GM23248 (cell line): Measurements from ENCODE around the gene VEZT. TPM values are rescaled to one million over a fixed set of nuclear protein-coding genes. Genes with fewer than 3 reads are reported as not detected.

Experiments
- DNase-seq: peaks from one replicate; pipeline ENCODE4 v3.0.0-alpha.2; 2015
- H2AFZ ChIP-seq: fragments of 200-600 bp; sonication (generic); 2 replicates; pipeline ENCODE4 v1.6.1; 2016; ENCODE audit warnings: antibody characterized with exemption
- H3F3A ChIP-seq: fragments of 200-600 bp; sonication (generic); 2 replicates; pipeline ENCODE4 v1.6.1; 2016; ENCODE audit warnings: mild to moderate bottlenecking, antibody characterized with exemption, mixed run types; ENCODE audit not compliant: insufficient read depth
- H3K27ac ChIP-seq: fragments of 200-600 bp; sonication (generic); 2 replicates; pipeline ENCODE4 v1.5.1; 2016; ENCODE audit warnings: mild to moderate bottlenecking
- H3K27me3 ChIP-seq: fragments of 200-600 bp; sonication (generic); replicated peaks from 2 replicates; pipeline ENCODE4 v1.6.1; 2016; ENCODE audit warnings: mild to moderate bottlenecking; ENCODE audit not compliant: insufficient read depth
- H3K36me3 ChIP-seq: fragments of 200-600 bp; sonication (generic); 2 replicates; pipeline ENCODE4 v1.6.1; 2016; ENCODE audit warnings: low read depth, mild to moderate bottlenecking
- H3K4me1 ChIP-seq: fragments of 200-600 bp; sonication (generic); 2 replicates; pipeline ENCODE4 v1.6.1; 2016; ENCODE audit warnings: mild to moderate bottlenecking; ENCODE audit not compliant: insufficient read depth
- H3K4me2 ChIP-seq: fragments of 200-600 bp; sonication (generic); one replicate; pipeline ENCODE4 v1.6.1; 2016; ENCODE audit warnings: mild to moderate bottlenecking; ENCODE audit not compliant: unreplicated experiment
- H3K4me3 ChIP-seq: fragments of 200-600 bp; sonication (generic); 2 replicates; pipeline ENCODE4 v1.5.1; 2016; ENCODE audit warnings: mild to moderate bottlenecking
- H3K79me2 ChIP-seq: fragments of 200-600 bp; sonication (generic); 2 replicates; pipeline ENCODE4 v1.6.1; 2016; ENCODE audit warnings: mild to moderate bottlenecking; ENCODE audit not compliant: insufficient read depth
- H3K9ac ChIP-seq: fragments of 200-600 bp; sonication (generic); 2 replicates; pipeline ENCODE4 v1.6.1; 2016; ENCODE audit warnings: mild to moderate bottlenecking
- H3K9me2 ChIP-seq: fragments of 200-600 bp; sonication (generic); 2 replicates; pipeline ENCODE4 v1.6.1; 2016; ENCODE audit warnings: mixed run types, mild to moderate bottlenecking, moderate library complexity; ENCODE audit not compliant: insufficient read depth
- H3K9me3 ChIP-seq: fragments of 200-600 bp; sonication (generic); one replicate; pipeline ENCODE4 v1.6.1; 2017; ENCODE audit warnings: low read depth
- H4K20me1 ChIP-seq: fragments of 200-600 bp; sonication (generic); 2 replicates; pipeline ENCODE4 v1.6.0; 2016; ENCODE audit not compliant: insufficient read depth
- EZH2 ChIP-seq: fragments of 200-600 bp; sonication (generic); IDR thresholded peaks from 2 replicates; pipeline ENCODE4 v1.6.1; 2018; ENCODE audit warnings: antibody characterized with exemption, mild to moderate bottlenecking; ENCODE audit not compliant: insufficient read depth, poor library complexity, severe bottlenecking
- EZH2phosphoT487 ChIP-seq: fragments of 200-600 bp; sonication (generic); IDR thresholded peaks from 2 replicates; pipeline ENCODE4 v1.6.1; 2018; ENCODE audit warnings: antibody characterized with exemption, moderate library complexity, mild to moderate bottlenecking, low read depth; ENCODE audit not compliant: insufficient read depth
- WGBS, 2 experiments: methylation state at CpG; one replicate each; pipeline ENCODE4 v1.1.6; 2015 to 2017; ENCODE audit warnings: low lambda C conversion rate in 2 of 2, low coverage in 1 of 2; ENCODE audit errors: missing lambda C conversion rate in 2 of 2; 5-methylcytosine and 5-hydroxymethylcytosine counted together
- in situ Hi-C: fragments of 300-500 bp; cut with MboI; formaldehyde crosslinking; loops from 2 replicates; pipeline ENCODE4 v1.15.0; 2020
- polyA plus RNA-seq: library from polyadenylated mRNA; unstranded; fragments of >200 nt; fragmentation: Nextera tagmentation; extraction: Ambion mirVana; gene quantifications from 2 replicates; pipeline ENCODE4 v1.2.1, GENCODE V29; 2016
- total RNA-seq: library from RNA; depleted of rRNA; stranded (reverse); fragments of >200 nt; shearing (Covaris generic); gene quantifications from 2 replicates; pipeline ENCODE4 v1.2.3, GENCODE V29; 2014

VEZT gene
- total and polyA plus RNA-seq, 2 experiments from 2014 or later = 36.9 to 40.2 TPM

- Histone ChIP-seq H2AFZ (no peak overlapping the region), H3K9me2 (no peaks in the 10 kb centered on the region), H3K4me2 (no peak overlapping the region), H3K9me3 (no peaks in the 10 kb centered on the region), H3K36me3 (no peaks in the 10 kb centered on the region), H3K4me3 (no peak overlapping the region), H3F3A (peaks cover 11% of the 10 kb centered on the region), H3K9ac (no peak overlapping the region), H3K27me3 (no peaks in the 10 kb centered on the region), H3K79me2 (peaks cover 100% of the 10 kb centered on the region), H3K4me1 (peaks cover 12% of the 10 kb centered on the region), H4K20me1 (no peaks in the 10 kb centered on the region; the same call in 1 of the 2 replicates), H3K27ac (no peak overlapping the region)
- WGBS, 2 experiments = 92 to 96% methylated on average over 1 of the region's 1 CpG
- in situ Hi-C loops = loop anchor here (10.0 kb wide), 1 partner anchor 109 kb away; no protein-coding TSS in a partner anchor
- DNase-seq = no peak
- no peak for TF ChIP-seq EZH2phosphoT487
- TF ChIP-seq EZH2 = no peak
Measured at GRCh38 chr12:95225645-95226212, 8.1 kb downstream of the VEZT start.

- Histone ChIP-seq H3K4me1 (peaks cover 12% of the 10 kb centered on the region), H3K27me3 (no peaks in the 10 kb centered on the region), H2AFZ (no peak overlapping the region), H3K9ac (no peak overlapping the region), H3K27ac (no peak overlapping the region), H3K79me2 (peaks cover 100% of the 10 kb centered on the region), H3K4me3 (no peak overlapping the region), H4K20me1 (no peaks in the 10 kb centered on the region; the same call in 1 of the 2 replicates), H3F3A (peaks cover 11% of the 10 kb centered on the region), H3K4me2 (no peak overlapping the region), H3K36me3 (no peaks in the 10 kb centered on the region), H3K9me2 (no peaks in the 10 kb centered on the region), H3K9me3 (no peaks in the 10 kb centered on the region)
- WGBS, 2 experiments = 79 to 96% methylated on average over 3 of the region's 3 CpGs
- in situ Hi-C loops = loop anchor here (10.0 kb wide), 1 partner anchor 107 kb away; no protein-coding TSS in a partner anchor
- TF ChIP-seq EZH2phosphoT487 (no peak), EZH2 (no peak)
- DNase-seq = no peak
Measured at GRCh38 chr12:95227818-95228356, 10.3 kb downstream of the VEZT start.

- Histone ChIP-seq H2AFZ (no peak overlapping the region), H3K27ac (no peak overlapping the region), H3K9me3 (no peaks in the 10 kb centered on the region), H3K36me3 (no peaks in the 10 kb centered on the region), H3K79me2 (peaks cover 100% of the 10 kb centered on the region), H3K4me3 (no peak overlapping the region), H3K27me3 (no peaks in the 10 kb centered on the region), H3K4me1 (peaks cover 12% of the 10 kb centered on the region), H4K20me1 (no peaks in the 10 kb centered on the region; the same call in 1 of the 2 replicates), H3K4me2 (no peak overlapping the region), H3F3A (peaks cover 11% of the 10 kb centered on the region), H3K9me2 (no peaks in the 10 kb centered on the region), H3K9ac (no peak overlapping the region)
- TF ChIP-seq EZH2phosphoT487 = no peak
- TF ChIP-seq EZH2 = no peak
- no peak for DNase-seq
- 96 to 98% methylated on average over 2 of the region's 2 CpGs for WGBS, 2 experiments
- in situ Hi-C loops = loop anchor here (10.0 kb wide), 1 partner anchor 106 kb away; no protein-coding TSS in a partner anchor
Measured at GRCh38 chr12:95228617-95229016, 11.0 kb downstream of the VEZT start.

GRCh38 chr12:95229636-95230035 is 12.0 kb downstream of the VEZT start:
- Histone ChIP-seq H3K4me3 (no peak overlapping the region), H3K9me3 (no peaks in the 10 kb centered on the region), H3K9ac (no peak overlapping the region), H2AFZ (no peak overlapping the region), H3K79me2 (peaks cover 100% of the 10 kb centered on the region), H3K9me2 (no peaks in the 10 kb centered on the region), H3K4me1 (peaks cover 5% of the 10 kb centered on the region), H3K27ac (no peak overlapping the region), H3K36me3 (no peaks in the 10 kb centered on the region), H3K4me2 (no peak overlapping the region), H3F3A (peaks cover 5% of the 10 kb centered on the region; the same call in 1 of the 2 replicates), H4K20me1 (no peaks in the 10 kb centered on the region; the same call in 1 of the 2 replicates), H3K27me3 (no peaks in the 10 kb centered on the region)
- in situ Hi-C loops = loop anchor here (10.0 kb wide), 1 partner anchor 105 kb away; no protein-coding TSS in a partner anchor
- TF ChIP-seq EZH2phosphoT487 = no peak
- TF ChIP-seq EZH2 = no peak
- no peak for DNase-seq
- WGBS, 2 experiments = 74 to 78% methylated on average over 7 of the region's 7 CpGs
